T-helper 17 cell (primary cell): ENCODE data around the gene CT83. TPM values are rescaled to one million over a fixed set of nuclear protein-coding genes. Genes with fewer than 3 reads are reported as not detected.

Source experiments
- ATAC-seq: fragments of 150-1000 bp; cut with Tn5 transposase; 2 replicates; pipeline ENCODE4 v1.10.0; 2021; ENCODE audit warnings: mild to moderate bottlenecking, moderate library complexity
- DNase-seq, 3 donors: peaks; one replicate each; pipeline versions ENCODE4 v3.0.0 to v3.0.0-alpha.2; 2020 to 2021
- H3K9me3 ChIP-seq: one replicate; pipeline ENCODE4 v1.7.0; 2013; ENCODE audit warnings: low read length, mild to moderate bottlenecking; ENCODE audit not compliant: control insufficient read depth, poor library complexity, severe bottlenecking
- H3K27ac Mint-ChIP-seq: one replicate; pipeline ENCODE4 v1.8.0; 2022; ENCODE audit warnings: mild to moderate bottlenecking, moderate library complexity, mixed read lengths
- H3K27me3 Mint-ChIP-seq: one replicate; pipeline ENCODE4 v1.8.0; 2022; ENCODE audit warnings: mixed read lengths
- H3K36me3 Mint-ChIP-seq: one replicate; pipeline ENCODE4 v1.8.0; 2022; ENCODE audit warnings: low read depth, mixed read lengths
- H3K4me1 Mint-ChIP-seq: one replicate; pipeline ENCODE4 v1.8.0; 2022; ENCODE audit warnings: mild to moderate bottlenecking, mixed read lengths
- H3K4me3 Mint-ChIP-seq: one replicate; pipeline ENCODE4 v1.8.0; 2022; ENCODE audit warnings: mild to moderate bottlenecking, moderate library complexity, mixed read lengths
- total RNA-seq, 4 donors: library from RNA in 2 of 4; stranded (reverse) in 2 of 4; gene quantifications; one replicate each; pipeline ENCODE4 v1.2.3 and lab custom pipeline; 2022 to 2026

CT83 gene
- total RNA-seq = not detected
- total RNA-seq (lab: John Stamatoyannopoulos, UW) = 0 reads per million in 2 donors

- no peak within 1 kb of the TSS for H3K27ac Mint-ChIP-seq
- no peaks in the 10 kb centered on the region for H3K4me1 Mint-ChIP-seq
- H3K27me3 Mint-ChIP-seq = no peaks in the 10 kb centered on the region
- H3K9me3 ChIP-seq = no peaks in the 10 kb centered on the region
- no peak for DNase-seq
- H3K36me3 Mint-ChIP-seq = no peaks in the 10 kb centered on the region
- no peak within 1 kb of the TSS for H3K4me3 Mint-ChIP-seq
- ATAC-seq = no peak
Measured at GRCh38 chrX:116462822-116463221, at the start of gene CT83. CT83 (minus strand) TSS chrX:116462976; CDS start chrX:116462856, 120 bp downstream.

- DNase-seq (no peak), ATAC-seq (no peak)
- no peaks in the 10 kb centered on the region for H3K36me3 Mint-ChIP-seq
- no peaks in the 10 kb centered on the region for H3K27me3 Mint-ChIP-seq
- no peak overlapping the region for H3K27ac Mint-ChIP-seq
- H3K4me1 Mint-ChIP-seq = no peaks in the 10 kb centered on the region
- H3K9me3 ChIP-seq = no peaks in the 10 kb centered on the region
- no peak overlapping the region for H3K4me3 Mint-ChIP-seq
Measured at GRCh38 chrX:116499780-116500179, 37.0 kb upstream of the CT83 start.

- Mint-ChIP-seq H3K27ac (no peak overlapping the region), H3K4me1 (no peaks in the 10 kb centered on the region), H3K36me3 (no peaks in the 10 kb centered on the region), H3K27me3 (no peaks in the 10 kb centered on the region), H3K4me3 (no peak overlapping the region)
- no peaks in the 10 kb centered on the region for H3K9me3 ChIP-seq
- DNase-seq (no peak), ATAC-seq (no peak)
Measured at GRCh38 chrX:116493271-116493670, 30.5 kb upstream of the CT83 start.

- Mint-ChIP-seq H3K36me3 (no peaks in the 10 kb centered on the region), H3K27ac (no peak overlapping the region), H3K4me1 (no peaks in the 10 kb centered on the region), H3K4me3 (no peak overlapping the region), H3K27me3 (no peaks in the 10 kb centered on the region)
- DNase-seq (no peak), ATAC-seq (no peak)
- H3K9me3 ChIP-seq = no peaks in the 10 kb centered on the region
Measured at GRCh38 chrX:116490104-116490503, 27.3 kb upstream of the CT83 start.

GRCh38 chrX:116480059-116480458 is 17.3 kb upstream of the CT83 start:
- Mint-ChIP-seq H3K4me1 (no peaks in the 10 kb centered on the region), H3K27ac (no peak overlapping the region), H3K36me3 (no peaks in the 10 kb centered on the region), H3K27me3 (no peaks in the 10 kb centered on the region), H3K4me3 (no peak overlapping the region)
- no peaks in the 10 kb centered on the region for H3K9me3 ChIP-seq
- DNase-seq (no peak), ATAC-seq (no peak)

- ATAC-seq = no peak
- no peak overlapping the region for H3K27ac Mint-ChIP-seq
- H3K4me1 Mint-ChIP-seq = no peaks in the 10 kb centered on the region
- no peaks in the 10 kb centered on the region for H3K36me3 Mint-ChIP-seq
- H3K27me3 Mint-ChIP-seq = no peaks in the 10 kb centered on the region
- no peaks in the 10 kb centered on the region for H3K9me3 ChIP-seq
- DNase-seq = no peak
- H3K4me3 Mint-ChIP-seq = no peak overlapping the region
Measured at GRCh38 chrX:116449156-116449555, 13.6 kb downstream of the CT83 start.

GRCh38 chrX:116436358-116436816 is 26.4 kb downstream of the CT83 start, which contains the start of gene SLC6A14:
SLC6A14 (plus strand) TSS chrX:116436606; CDS start chrX:116436710, 104 bp downstream.
- no peaks in the 10 kb centered on the region for H3K4me1 Mint-ChIP-seq
- no peak within 1 kb of the TSS for H3K4me3 Mint-ChIP-seq
- H3K27me3 Mint-ChIP-seq = no peaks in the 10 kb centered on the region
- H3K9me3 ChIP-seq = no peaks in the 10 kb centered on the region
- no peak for DNase-seq
- H3K36me3 Mint-ChIP-seq = no peaks in the 10 kb centered on the region
- ATAC-seq = no peak
- no peak within 1 kb of the TSS for H3K27ac Mint-ChIP-seq

- Mint-ChIP-seq H3K36me3 (no peaks in the 10 kb centered on the region), H3K27me3 (no peaks in the 10 kb centered on the region)
- ATAC-seq = no peak
Measured at GRCh38 chrX:116435597-116435996, 27.2 kb downstream of the CT83 start.

GRCh38 chrX:116427978-116428377 is 34.8 kb downstream of the CT83 start:
- Mint-ChIP-seq H3K36me3 (no peaks in the 10 kb centered on the region), H3K27ac (no peak overlapping the region), H3K4me3 (no peak overlapping the region), H3K27me3 (no peaks in the 10 kb centered on the region), H3K4me1 (no peaks in the 10 kb centered on the region)
- no peaks in the 10 kb centered on the region for H3K9me3 ChIP-seq
- ATAC-seq (no peak), DNase-seq (no peak)

More at GRCh38 chrX:116435597-116435996, 27.2 kb downstream of the CT83 start:
- H3K27ac Mint-ChIP-seq = no peak overlapping the region
- no peaks in the 10 kb centered on the region for H3K4me1 Mint-ChIP-seq
- no peak for DNase-seq
- H3K4me3 Mint-ChIP-seq = no peak overlapping the region
- H3K9me3 ChIP-seq = no peaks in the 10 kb centered on the region

GRCh38 chrX:116417968-116418367 is 44.8 kb downstream of the CT83 start:
- no peak for DNase-seq
- H3K9me3 ChIP-seq = no peaks in the 10 kb centered on the region
- Mint-ChIP-seq H3K4me1 (no peaks in the 10 kb centered on the region), H3K27ac (no peak overlapping the region), H3K27me3 (no peaks in the 10 kb centered on the region), H3K36me3 (no peaks in the 10 kb centered on the region), H3K4me3 (no peak overlapping the region)
- no peak for ATAC-seq

GRCh38 chrX:116417214-116417613 is 45.6 kb downstream of the CT83 start:
- no peak overlapping the region for H3K4me3 Mint-ChIP-seq
- no peak overlapping the region for H3K27ac Mint-ChIP-seq
- H3K4me1 Mint-ChIP-seq = no peaks in the 10 kb centered on the region
- ATAC-seq (no peak), DNase-seq (no peak)
- no peaks in the 10 kb centered on the region for H3K27me3 Mint-ChIP-seq
- no peaks in the 10 kb centered on the region for H3K36me3 Mint-ChIP-seq
- H3K9me3 ChIP-seq = no peaks in the 10 kb centered on the region

- H3K4me3 Mint-ChIP-seq = no peak overlapping the region
- DNase-seq (no peak), ATAC-seq (no peak)
- H3K27ac Mint-ChIP-seq = no peak overlapping the region
- H3K9me3 ChIP-seq = no peaks in the 10 kb centered on the region
- no peaks in the 10 kb centered on the region for H3K4me1 Mint-ChIP-seq
- H3K36me3 Mint-ChIP-seq = no peaks in the 10 kb centered on the region
- no peaks in the 10 kb centered on the region for H3K27me3 Mint-ChIP-seq
Measured at GRCh38 chrX:116413273-116413672, 49.5 kb downstream of the CT83 start.
